ENCODE data around the gene IGLON5. TPM values are rescaled to one million over a fixed set of nuclear protein-coding genes. Genes with fewer than 3 reads are reported as not detected.
A peak's percentile ranks its signal among the peaks of the same experiment; 100 is the strongest.

Gene IGLON5
- total RNA-seq, 1 donor from 2014 or later: 2.2 TPM

DNA sequence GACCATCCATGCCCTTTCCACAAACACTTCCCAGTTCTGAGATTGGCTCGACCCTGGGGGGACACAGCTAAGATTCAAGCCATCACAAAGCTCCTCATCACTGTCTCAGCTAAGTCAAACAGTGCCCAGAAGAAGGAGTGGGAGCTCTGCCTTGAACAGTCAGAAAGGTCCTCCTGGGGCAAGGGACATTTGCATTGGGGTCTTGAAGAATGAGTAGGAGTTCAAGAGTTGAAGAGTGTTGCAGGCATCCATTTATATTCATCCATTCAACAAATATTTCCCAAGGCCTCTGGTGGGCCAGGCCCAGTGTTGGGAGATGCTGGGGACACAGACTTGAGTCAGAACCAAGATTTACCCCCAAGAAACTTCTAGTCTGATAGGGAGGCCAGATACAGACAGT, 6.5 kb downstream of the IGLON5 start:
- DNase-seq (ENCODE audit: low spot score): no peak

DNA sequence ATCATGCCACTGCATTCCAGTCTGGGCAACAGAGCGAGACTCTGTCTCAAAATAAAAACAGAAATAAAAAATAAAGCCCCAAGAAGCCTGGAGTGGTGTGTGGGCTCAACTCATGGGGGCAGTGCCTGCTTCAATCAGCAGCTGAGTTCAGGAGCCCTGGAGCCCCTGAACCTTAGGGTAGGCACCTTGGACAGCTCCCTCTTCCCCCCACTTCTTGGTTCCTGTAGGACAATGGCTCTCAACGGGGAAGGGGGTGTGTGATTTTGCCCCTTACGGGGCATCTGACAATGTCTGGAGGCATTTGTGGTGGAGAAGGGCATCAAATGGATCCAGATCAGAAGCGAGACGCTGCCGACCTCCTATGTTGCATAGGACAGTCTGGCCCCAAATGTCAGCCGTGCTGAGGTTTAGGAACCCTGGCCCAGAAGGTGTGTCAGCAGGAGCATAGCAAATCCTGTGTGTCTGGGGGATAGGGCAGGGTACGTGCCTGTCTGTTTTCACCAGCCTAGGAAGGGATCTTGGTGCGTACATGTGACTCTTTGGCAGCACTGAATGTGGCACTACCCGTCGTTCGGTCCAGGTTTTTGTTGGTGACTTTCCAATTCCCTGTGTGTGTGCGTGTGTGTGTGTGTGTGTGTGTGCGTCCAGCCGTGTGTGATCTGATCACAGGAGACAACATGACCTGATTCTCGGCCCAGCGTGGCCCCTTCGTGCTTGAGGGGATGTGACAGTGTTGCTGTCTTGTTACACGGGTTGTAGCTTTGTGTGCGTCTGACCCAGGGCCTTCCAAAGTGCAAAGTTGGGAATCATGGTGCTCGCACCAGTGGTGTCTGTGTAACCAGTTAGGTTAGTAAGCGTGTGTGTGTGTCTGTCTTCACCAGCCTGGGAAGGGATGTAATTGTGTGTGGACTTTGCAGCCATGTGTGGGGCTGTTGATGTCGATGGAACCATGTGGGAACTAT, 7.5 kb downstream of the IGLON5 start:
- DNase-seq (ENCODE audit: low spot score): no peak

DNA sequence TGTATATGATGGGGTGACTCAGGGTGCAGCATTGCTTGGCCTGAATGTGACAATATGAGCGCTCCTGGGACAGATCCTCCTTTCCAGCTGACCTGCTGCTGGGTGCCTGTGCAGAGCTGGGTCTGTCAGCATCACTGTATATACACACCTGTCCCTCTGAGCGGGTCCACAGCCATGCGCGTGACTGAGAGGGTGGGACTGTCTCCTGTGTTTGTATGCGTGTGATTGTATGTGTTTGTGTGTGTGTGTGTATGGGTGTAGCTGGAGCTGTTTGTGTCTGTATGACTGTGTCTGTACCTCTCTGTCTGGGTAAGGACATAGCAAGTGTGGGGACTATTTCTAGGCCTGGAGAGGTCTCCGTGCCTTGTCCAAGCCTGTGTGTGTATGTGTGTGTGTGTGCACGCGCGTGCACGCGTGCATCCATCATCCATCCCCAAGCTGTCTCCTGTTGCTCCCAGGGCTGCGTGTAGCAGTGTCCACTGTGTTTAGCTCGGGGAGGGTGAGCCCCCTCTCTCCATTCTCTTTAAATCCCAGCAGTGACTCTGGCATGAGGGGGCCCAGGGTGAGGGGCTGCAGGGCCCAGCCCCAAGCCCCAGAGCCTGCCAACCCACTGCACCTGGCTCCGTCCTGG, 8.3 kb downstream of the IGLON5 start:
- no peak for DNase-seq (ENCODE audit: low spot score)

DNA sequence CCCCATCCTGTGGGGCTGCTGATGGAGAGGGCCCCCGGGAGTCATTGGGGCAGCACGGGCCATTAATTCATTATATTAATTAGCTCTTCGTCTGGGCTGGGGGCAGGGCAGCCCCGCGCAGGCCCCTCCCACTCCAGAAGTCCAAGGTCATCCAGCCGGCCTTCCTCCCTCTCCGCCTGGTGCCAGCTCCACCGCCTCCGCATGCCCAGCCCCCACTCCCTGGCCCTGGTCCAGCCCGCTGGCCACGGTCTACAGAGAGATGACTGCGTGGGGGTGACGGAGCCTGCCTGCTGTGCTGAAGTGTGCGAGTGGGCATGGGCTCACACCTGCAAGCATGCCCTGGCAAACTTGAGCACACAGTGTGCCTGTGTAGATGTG, 8.8 kb downstream of the IGLON5 start:
- no peak for DNase-seq (ENCODE audit: low spot score)

DNA sequence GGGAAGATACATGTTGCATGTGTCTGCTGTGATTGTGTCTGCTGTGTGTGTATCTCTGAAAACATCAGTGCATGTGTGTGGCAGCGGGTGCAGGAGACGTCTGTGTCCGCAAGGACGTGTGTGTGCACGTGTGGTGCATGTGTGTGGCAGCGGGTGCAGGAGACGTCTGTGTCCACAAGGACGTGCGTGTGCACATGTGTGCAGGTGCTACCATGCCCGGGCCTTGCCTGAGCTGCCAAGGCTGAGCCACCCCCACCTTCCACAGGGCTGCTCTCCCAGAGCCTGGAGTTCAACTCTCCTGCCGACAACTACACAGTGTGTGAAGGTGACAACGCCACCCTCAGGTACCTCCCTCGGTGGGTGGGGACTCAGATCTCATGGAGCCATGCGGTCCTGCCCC, 10.4 kb downstream of the IGLON5 start:
- no peak for DNase-seq (ENCODE audit: low spot score)

DNA sequence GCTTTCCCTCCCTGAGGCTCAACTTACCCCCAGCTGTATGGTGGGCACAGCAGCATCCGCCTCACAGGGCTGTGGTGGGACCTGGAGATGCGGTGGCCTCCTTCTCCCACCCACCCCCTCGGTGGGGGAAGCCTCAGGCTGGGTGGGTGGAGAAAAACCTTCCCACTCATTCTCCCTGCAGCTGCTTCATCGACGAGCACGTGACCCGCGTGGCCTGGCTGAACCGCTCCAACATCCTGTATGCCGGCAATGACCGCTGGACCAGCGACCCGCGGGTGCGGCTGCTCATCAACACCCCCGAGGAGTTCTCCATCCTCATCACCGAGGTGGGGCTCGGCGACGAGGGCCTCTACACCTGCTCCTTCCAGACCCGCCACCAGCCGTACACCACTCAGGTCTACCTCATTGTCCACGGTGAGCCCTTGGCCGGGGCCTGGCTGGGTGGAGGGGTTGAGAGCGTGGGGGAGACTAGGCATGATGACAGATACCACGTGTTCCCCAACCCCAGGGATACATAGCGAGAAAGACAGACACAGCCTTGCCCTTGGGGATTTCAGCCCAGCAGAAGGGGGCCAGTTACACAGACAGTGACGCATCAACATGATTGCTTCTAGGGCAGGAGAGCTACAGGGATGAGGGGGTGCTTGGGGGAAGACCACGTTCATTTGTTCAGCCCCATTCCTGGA, 12.2 kb downstream of the IGLON5 start:
- no peak for DNase-seq (ENCODE audit: low spot score)

DNA sequence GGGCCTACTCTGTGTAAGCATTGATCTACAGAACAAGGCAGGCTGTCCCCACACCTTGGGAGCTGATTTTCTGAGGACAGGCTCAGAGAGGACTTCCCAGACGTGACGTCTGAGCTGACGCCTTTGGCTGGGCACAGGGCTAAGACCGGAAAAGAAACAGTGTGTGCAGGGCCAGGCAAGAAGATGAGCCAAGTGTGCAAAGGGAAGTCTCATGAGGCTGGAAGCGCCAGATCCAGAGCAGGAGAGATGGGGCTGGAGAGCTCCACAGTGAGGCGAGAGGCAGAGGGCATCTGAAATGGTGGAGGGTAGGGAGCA, 12.7 kb downstream of the IGLON5 start:
- no peak for DNase-seq (ENCODE audit: low spot score)

DNA sequence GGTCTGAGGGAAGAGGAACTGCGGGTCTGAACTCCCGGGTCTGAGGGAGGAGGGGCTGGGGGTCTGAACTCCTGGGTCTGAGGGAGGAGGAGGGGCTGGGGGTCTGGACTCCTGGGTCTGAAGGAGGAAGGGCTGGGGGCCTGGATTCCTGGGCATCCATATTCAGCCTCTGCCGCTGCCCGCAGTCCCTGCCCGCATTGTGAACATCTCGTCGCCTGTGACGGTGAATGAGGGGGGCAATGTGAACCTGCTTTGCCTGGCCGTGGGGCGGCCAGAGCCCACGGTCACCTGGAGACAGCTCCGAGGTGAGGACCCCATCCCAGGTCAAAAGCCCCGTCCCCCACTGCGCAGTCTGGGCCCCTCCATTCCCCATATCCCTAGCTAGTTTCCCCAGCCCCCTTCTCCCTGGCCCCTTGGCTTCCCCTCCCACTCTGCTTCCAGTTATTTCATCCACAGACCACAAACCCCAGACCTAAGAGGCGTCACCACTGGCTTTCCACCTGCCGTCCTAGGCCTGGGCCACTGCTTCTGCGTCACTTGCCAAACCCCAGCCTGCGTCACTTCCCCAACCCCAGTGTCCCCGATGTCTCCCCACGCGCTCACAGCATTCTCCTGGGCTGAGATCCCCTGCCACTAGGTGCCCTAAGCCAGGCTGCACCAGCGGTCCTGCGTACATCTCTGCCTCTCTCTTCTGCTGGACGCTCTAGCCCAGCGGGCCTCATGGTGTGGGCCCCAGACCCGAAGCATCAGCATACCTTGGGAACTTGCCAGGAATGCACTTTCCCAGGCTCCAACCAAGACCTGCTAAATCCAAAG, 13.9 kb downstream of the IGLON5 start:
- no peak for DNase-seq (ENCODE audit: low spot score)

DNA sequence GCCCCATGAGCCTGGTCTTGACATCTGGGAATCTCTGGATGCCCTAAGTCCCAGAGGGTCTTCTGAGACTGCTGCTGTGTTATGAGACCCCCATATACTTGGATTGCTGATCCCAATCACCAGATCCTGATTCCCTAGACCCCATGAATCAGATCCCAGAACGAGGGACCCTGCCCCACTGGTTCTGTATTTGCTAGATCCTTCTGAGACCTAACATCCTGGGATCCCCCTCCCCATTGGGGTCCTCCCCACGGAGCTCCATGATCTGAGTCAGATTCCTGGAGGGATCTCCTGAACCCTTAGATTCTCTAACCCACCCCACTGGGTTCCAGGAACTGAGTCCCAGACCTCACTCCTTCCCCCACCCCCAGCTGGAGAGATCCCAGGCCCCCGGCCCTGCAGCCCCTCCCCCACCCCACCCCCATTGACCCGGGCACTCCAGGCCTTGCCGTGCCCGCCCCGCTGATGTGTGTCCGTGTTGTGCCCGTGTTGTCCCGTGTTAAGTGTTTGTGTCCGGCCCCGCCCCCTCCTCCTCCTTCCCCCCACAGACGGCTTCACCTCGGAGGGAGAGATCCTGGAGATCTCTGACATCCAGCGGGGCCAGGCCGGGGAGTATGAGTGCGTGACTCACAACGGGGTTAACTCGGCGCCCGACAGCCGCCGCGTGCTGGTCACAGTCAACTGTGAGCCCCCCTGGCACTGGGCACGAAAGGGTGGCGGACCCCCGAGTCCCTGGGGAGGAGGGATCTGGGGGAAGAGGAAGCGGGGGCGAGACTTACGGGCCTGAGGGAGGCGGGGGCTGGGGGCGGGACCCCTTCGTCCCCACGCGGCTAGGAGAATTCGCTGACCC, 15.0 kb downstream of the IGLON5 start:
- no peak for DNase-seq (ENCODE audit: low spot score)

DNA sequence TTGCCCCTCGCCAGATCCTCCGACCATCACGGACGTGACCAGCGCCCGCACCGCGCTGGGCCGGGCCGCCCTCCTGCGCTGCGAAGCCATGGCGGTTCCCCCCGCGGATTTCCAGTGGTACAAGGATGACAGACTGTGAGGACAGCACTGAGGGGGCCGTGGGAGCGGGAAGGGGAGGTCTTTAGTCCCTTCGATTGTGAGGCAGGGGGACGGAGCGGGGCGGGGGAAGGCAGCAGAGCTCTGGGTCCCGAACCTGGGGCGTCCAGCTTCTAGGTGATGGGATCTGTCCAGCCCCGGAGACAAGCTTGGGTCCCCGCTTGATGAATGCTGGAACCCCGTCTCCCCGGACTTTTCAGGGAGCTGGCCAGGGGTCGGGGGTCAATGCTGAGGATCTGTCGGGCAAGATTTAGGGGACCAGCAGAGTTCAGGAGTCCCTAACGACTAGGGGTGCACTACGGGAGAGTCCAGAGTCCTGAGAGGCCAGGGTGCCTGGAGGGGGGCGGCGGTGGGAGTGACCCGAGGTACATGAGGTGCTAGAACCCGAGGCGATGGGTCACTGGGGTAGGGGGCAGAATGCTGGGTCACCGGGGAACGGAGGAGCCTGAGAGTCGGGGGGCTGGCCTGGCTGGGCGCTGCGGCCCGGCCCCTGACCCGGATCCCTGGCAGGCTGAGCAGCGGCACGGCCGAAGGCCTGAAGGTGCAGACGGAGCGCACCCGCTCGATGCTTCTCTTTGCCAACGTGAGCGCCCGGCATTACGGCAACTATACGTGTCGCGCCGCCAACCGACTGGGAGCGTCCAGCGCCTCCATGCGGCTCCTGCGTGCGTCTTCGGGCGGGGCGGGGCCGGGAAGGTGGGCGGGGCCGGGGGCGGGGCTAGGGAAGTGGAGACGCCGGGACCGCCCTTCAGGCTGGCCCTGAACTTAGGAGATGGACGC, 15.9 kb downstream of the IGLON5 start:
- DNase-seq (ENCODE audit: low spot score): peak; percentile 54

DNA sequence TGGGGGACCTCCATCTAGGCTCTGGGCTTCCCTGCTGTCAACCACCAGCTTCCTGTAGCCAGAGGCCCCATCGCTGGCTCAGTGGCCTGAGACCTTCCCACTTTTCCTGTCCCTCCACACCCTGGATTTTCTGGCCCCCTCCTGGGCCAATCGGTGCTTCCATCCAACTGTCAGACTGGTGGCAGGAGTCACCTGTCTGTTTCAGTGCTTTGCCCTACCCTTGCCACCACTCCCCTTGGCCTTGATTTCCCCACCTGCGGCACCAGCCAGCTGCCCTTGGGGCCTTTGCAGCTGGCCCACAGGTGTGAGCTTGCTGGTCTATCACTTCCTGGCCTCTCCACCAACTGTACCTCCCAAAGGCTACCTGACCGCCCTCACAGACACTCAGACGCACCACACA, 18.0 kb downstream of the IGLON5 start:
- DNase-seq (ENCODE audit: low spot score): no peak

DNA sequence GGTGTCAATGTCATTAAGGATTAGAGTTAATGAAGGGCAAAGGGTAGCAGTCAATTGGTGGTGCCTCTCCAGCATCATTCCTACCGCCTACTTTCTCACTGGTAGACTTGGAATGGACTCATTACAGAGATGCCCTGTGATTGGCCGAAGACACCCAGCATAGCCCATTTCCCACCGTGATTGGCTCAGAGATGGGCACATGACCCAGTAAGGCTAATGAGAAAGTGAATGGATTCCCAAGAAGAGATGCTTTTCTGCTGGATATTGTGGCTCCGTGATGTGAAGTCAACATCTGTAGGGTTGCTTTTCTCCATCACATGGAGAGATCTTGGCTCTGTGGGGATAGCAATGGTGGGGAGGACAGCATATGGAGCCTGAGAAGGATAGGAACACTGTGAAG, 18.9 kb downstream of the IGLON5 start:
- no peak for DNase-seq (ENCODE audit: low spot score)

DNA sequence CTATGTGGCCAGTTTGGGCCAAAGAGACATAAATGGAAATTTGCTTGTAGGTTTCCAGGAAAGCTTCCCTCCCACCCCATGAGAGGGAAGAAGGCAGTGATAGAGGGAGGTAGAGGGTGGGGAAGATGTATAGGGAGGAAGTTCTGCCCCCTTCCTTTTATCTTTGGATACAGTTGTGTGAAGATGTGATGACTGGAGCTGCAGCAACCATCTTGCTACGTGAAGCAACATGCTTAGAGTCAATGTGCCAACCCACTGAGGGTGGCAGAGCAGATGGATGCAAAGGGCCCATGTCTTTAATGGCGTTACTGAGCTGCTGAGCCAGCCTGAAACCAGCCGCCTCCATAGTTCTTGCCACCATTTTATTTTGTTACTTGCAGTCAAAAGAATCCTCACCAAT, 19.7 kb downstream of the IGLON5 start:
- DNase-seq (ENCODE audit: low spot score): no peak

DNA sequence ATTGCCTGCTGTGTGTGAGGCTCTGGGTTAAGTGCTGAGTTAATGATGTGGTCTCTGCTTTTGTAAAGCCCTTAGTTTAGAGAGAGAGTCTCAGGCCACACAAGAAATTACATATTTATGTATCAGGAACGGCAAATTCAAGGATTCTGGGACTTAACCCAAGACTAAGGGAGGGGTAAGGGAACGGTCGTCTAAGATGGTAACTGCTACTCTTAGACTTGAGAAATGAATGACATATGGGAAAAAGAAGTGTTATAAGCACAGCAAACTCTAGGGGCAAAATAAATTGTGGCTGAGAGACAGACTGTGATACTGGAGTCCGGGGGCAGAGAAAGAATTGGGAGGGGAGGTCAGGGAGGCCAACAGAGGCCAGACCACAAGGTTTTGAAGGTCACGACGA, 20.3 kb downstream of the IGLON5 start:
- DNase-seq (ENCODE audit: low spot score): no peak

DNA sequence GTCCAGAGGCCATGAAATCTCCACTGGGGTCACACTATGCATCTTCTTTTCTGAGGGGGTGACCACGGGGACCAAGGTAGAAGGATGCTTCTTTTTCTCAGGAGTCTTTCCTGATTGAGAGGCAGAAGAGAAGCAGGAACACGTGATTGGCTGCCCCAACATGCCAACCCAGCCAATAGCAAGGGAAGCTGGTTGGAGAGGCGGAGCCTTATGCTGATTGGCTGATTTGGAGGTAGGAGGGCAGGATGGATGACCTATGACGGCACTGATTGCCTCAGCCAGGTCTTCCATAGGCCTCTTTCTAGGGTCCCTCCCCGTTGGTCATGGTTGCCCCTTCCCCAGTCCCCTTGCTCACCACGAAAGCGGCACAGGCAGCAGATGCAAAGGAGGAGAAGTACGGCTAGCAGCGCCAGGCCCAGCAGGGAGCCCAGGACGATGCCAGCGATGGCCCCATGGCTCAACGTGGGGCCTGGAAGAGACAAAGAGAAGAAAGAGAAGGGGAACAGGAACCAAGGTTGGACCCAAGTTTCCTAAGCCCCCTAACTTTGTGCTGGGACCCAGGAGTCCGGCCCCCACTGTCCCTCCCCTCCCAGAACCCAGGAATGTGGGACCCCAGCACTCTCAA, 22.5 kb downstream of the IGLON5 start:
- DNase-seq (ENCODE audit: low spot score): no peak

DNA sequence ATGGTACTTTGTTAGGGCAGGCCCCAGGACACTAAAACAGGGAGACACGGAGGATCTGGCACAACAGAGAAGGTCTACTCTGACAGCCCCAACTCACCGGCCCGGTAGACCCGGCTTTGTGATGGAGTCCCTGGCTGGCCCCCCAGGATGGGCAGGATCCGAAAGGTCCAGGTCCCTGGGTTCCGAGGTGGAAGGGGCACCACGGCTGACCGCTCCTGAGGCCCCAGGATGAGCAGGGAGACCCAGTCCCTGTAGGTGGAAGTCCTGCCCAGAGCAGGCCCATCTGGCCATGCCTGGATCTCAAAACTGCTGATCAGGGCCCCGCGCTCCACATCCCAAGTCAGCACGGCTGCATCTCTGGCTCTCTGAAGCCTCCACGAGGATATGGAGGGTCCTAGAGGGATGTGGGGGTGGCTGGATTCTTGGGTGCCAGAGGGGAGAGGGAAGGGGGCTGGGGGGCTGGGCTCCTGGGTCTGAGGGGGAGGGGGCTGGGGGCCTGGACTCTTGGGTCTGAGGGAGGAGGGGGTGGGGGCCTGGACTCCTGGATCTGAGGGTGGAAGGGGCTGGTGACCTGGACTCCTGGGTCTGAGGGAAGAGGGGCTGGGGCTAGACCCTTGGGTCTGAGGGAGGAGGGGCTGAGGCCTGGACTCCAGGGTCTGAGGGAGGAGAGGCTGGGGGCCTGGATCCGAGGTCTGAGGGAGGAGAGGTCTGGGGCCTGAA, 25.9 kb downstream of the IGLON5 start:
- no peak for DNase-seq (ENCODE audit: low spot score)

DNA sequence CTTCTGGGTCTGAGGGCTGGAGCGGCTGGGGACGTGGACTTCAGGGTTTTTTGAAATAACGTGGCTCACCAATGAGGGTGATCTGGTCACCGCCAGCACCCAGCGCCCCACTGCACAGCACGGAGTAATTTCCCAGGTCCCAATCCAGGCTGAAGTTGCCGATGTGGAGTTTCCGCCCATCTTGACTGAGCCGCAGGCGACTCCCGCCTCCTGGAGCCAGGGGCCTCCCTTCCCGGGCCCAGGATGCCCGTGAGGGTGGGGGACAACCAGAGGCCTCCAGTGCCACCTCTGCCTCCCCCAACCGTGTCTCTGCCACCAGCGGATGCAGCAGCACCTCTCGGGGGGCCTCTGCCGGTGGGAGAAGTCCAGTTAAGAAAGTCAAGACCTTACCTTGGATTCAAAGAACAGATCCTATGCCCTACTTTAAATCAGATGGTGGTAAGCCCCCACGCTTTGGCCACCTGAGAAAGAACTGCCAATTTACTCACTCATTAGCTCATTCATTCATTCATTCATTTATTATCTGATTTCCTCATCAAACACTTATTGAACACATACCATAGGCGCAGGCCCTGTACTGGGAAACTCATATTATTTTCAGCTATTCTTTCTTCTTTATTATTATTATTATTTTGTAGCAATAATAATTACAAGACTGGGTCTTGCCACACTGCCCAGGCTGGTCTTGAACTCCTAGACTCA, 26.6 kb downstream of the IGLON5 start:
- DNase-seq (ENCODE audit: low spot score): no peak
